PC-3 (cell line): ENCODE measurements around the gene NCAPH2.
"Not testable (repeated sequence)": the region's sequence is repeated elsewhere in the genome, so short reads cannot be mapped to it uniquely, and the experiment has no call there.

Experiments used
- EZH2 ChIP-seq: fragments of 300-600 bp; sonication (generic); IDR thresholded peaks from one replicate; pipeline ENCODE4 v1.6.1; 2017; ENCODE audit warnings: antibody characterized with exemption, mild to moderate bottlenecking, low read length; ENCODE audit not compliant: unreplicated experiment
- EZH2phosphoT487 ChIP-seq: fragments of 300-600 bp; sonication (generic); IDR thresholded peaks from 2 replicates; pipeline ENCODE4 v1.6.1; 2018; ENCODE audit warnings: mild to moderate bottlenecking, antibody characterized with exemption, low read length, borderline replicate concordance
- TF ChIP-seq, protein P1 (sequence below): fragments of 300-600 bp; sonication (generic); conservative IDR thresholded peaks from 2 replicates; pipeline ENCODE4 v1.5.1; 2017; ENCODE audit warnings: antibody characterized with exemption, low read depth, mild to moderate bottlenecking, low read length

DNA sequence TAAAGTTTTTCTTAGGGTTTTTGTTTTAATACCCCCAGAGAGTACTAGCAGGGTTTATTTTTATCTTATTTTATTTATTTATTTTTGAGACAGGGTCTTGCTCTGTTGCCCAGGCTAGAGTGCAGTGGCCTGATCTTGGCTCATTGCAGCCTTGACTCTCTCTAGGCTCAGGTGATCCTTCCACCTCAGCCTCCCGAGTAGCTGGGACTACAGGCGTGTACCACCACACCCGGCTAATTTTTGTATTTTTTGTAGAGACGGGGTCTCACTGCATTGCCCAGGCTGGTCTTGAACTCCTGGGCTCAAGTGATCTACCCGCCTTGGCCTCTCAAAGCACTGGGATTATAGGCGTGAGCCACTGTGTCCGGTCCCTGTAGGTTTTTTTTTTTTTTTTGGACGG lies 12.2 kb downstream of the NCAPH2 start:
- not testable (repeated sequence) for TF ChIP-seq EZH2phosphoT487, EZH2
- TF ChIP-seq, protein P1, sequence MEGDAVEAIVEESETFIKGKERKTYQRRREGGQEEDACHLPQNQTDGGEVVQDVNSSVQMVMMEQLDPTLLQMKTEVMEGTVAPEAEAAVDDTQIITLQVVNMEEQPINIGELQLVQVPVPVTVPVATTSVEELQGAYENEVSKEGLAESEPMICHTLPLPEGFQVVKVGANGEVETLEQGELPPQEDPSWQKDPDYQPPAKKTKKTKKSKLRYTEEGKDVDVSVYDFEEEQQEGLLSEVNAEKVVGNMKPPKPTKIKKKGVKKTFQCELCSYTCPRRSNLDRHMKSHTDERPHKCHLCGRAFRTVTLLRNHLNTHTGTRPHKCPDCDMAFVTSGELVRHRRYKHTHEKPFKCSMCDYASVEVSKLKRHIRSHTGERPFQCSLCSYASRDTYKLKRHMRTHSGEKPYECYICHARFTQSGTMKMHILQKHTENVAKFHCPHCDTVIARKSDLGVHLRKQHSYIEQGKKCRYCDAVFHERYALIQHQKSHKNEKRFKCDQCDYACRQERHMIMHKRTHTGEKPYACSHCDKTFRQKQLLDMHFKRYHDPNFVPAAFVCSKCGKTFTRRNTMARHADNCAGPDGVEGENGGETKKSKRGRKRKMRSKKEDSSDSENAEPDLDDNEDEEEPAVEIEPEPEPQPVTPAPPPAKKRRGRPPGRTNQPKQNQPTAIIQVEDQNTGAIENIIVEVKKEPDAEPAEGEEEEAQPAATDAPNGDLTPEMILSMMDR, result not testable (repeated sequence)
